Chondrocyte (in vitro differentiated cells): Measurements from ENCODE around the gene ANXA5. TPM values are rescaled to one million over a fixed set of nuclear protein-coding genes. Genes with fewer than 3 reads are reported as not detected.

Experiments
- DNase-seq: peaks from one replicate; pipeline ENCODE4 v3.0.0; 2021; ENCODE audit warnings: mixed read lengths, low spot score
- H3K27ac Mint-ChIP-seq: one replicate; pipeline ENCODE4 v1.8.0; 2021; ENCODE audit warnings: mild to moderate bottlenecking, moderate library complexity, mixed read lengths; ENCODE audit not compliant: unreplicated experiment
- H3K27me3 Mint-ChIP-seq: 2 replicates; pipeline ENCODE4 v1.8.0; 2021; ENCODE audit warnings: low read depth, mixed read lengths
- H3K36me3 Mint-ChIP-seq: 2 replicates; pipeline ENCODE4 v1.8.0; 2021; ENCODE audit warnings: low read depth, mixed read lengths
- H3K4me1 Mint-ChIP-seq: 2 replicates; pipeline ENCODE4 v1.8.0; 2021; ENCODE audit warnings: low read depth, mild to moderate bottlenecking, mixed read lengths
- H3K4me3 Mint-ChIP-seq: one replicate; pipeline ENCODE4 v1.8.0; 2021; ENCODE audit warnings: mild to moderate bottlenecking, moderate library complexity, mixed read lengths; ENCODE audit not compliant: unreplicated experiment
- H3K9me3 Mint-ChIP-seq: 2 replicates; pipeline ENCODE4 v1.8.0; 2021; ENCODE audit warnings: low read depth, mixed read lengths
- total RNA-seq: library from RNA; stranded (reverse); gene quantifications from 3 replicates; pipeline ENCODE4 v1.2.1, GENCODE V29; 2021
- TF ChIP-seq, protein P1 (sequence below): fragments of 200-600 bp; sonication (generic); IDR thresholded peaks from 2 replicates; pipeline ENCODE4 v1.5.0; 2021; ENCODE audit warnings: antibody characterized with exemption, mild to moderate bottlenecking, moderate library complexity

ANXA5 gene
- total RNA-seq, 1 donor from 2014 or later = 585 TPM

DNA sequence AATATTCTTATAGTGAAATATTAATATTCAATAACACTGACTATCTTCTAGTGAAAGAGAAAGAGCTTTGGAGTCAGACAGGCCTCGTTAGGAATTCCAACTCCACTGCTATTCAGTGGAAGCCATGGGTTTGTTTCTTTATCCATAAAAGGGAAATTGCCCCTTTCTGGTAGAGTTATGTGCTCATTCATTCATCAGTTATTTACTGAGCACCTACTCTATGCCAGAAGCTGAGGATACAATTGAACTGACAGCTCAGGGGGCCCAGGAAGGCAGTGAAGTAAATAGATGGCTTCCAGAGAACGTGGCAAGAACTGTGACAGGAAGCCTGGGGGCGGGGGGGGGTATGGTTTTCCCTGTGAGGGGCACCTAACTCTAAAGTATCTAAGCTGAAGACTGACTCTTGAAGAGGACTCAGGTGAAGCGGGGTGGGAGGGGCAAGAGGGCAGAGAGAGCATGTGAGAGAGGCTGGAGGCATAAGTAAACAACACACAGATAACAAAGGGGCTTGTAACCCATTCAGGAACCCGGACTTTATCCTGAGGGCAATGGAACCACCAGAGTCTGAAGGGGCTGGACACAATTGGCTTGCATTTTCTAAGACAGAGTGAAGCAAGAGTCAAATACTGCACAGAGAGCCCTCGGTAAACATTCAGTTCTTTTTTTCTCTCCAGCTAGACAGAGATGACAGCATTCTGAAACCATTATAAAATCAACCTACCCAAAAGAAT lies 20.3 kb downstream of the ANXA5 start:
- Mint-ChIP-seq H3K27ac (peak overlapping the region; percentile 33), H3K4me1 (peaks cover 25% of the 10 kb centered on the region)
- TF ChIP-seq, protein P1, sequence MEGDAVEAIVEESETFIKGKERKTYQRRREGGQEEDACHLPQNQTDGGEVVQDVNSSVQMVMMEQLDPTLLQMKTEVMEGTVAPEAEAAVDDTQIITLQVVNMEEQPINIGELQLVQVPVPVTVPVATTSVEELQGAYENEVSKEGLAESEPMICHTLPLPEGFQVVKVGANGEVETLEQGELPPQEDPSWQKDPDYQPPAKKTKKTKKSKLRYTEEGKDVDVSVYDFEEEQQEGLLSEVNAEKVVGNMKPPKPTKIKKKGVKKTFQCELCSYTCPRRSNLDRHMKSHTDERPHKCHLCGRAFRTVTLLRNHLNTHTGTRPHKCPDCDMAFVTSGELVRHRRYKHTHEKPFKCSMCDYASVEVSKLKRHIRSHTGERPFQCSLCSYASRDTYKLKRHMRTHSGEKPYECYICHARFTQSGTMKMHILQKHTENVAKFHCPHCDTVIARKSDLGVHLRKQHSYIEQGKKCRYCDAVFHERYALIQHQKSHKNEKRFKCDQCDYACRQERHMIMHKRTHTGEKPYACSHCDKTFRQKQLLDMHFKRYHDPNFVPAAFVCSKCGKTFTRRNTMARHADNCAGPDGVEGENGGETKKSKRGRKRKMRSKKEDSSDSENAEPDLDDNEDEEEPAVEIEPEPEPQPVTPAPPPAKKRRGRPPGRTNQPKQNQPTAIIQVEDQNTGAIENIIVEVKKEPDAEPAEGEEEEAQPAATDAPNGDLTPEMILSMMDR = no peak

DNA sequence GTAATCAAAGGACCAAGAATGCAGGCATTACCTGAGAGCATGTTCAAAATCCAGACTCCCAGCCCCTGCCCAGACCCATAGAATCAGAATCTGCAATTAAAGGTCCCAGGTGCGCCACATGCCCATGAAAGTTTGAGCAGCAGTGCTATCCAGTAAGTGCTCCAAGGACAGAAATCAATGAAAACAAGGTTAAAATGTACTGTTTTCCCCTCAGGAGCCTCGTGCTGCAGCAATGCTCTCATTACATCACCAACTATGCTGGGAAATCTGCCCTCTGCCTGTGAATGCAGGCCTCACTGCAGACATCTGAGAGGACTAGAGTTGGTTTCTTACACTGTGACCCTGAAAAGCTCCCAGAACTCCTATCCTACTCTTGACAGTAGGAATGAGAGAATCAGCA lies 21.1 kb downstream of the ANXA5 start:
- DNase-seq = no peak
- Mint-ChIP-seq H3K4me1 (peaks cover 29% of the 10 kb centered on the region), H3K27ac (peak overlapping the region; percentile 14), H3K27me3 (no peaks in the 10 kb centered on the region), H3K4me3 (no peak overlapping the region), H3K9me3 (no peaks in the 10 kb centered on the region), H3K36me3 (peaks cover 46% of the 10 kb centered on the region)
- TF ChIP-seq, protein P1 = peak; percentile 58

More for the DNA sequence above, 20.3 kb downstream of the ANXA5 start:
- no peak for DNase-seq
- H3K27me3 Mint-ChIP-seq = no peaks in the 10 kb centered on the region
- H3K4me3 Mint-ChIP-seq = no peak overlapping the region
- no peaks in the 10 kb centered on the region for H3K9me3 Mint-ChIP-seq
- peaks cover 46% of the 10 kb centered on the region for H3K36me3 Mint-ChIP-seq

DNA sequence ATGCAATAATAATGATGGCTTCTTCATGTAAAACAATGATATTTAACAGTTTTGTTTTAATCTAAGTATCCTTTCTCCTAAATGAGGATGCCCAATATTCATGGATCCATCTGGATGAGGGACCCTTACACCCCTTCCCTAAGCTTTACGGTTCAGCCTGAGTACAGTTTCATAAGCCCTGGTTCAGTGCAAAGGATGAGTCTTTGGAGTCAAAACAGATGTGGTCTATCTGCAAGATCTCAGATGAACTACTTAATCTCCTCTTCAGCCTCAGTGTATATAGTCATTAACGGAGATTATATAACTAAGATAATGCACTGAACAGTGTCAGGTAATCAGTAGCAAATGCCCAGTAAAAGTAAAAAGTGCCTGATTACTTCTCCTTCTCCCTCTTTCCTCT lies 22.1 kb downstream of the ANXA5 start:
- no peak for DNase-seq
- H3K4me1 Mint-ChIP-seq = peaks cover 39% of the 10 kb centered on the region
- TF ChIP-seq, protein P1 = no peak

DNA sequence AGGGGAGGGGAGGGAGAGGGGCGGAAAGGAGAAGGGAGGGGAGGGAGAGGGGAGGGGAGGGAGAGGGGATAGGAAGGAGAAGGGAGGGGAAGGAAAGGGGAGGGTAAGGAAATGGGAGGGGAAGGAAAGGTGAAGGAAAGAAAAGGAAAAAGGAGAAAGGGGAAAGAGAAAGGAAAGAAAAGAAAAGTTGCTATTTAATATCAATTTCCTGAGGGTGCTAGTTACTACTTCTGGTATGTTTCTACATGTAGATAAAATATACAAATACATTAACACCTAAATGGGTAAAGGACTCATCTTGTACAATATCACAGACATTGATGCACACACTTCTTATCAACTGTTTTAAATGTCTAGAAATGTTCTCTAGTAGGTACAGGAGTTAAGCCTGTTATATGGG lies 22.6 kb downstream of the ANXA5 start:
- Mint-ChIP-seq H3K4me3 (no peak overlapping the region), H3K36me3 (peaks cover 38% of the 10 kb centered on the region), H3K9me3 (no peaks in the 10 kb centered on the region), H3K27ac (peak overlapping the region; percentile 6), H3K27me3 (no peaks in the 10 kb centered on the region), H3K4me1 (peaks cover 41% of the 10 kb centered on the region)
- DNase-seq = no peak
- TF ChIP-seq, protein P1 = no peak

More for the DNA sequence above, 22.1 kb downstream of the ANXA5 start:
- no peak overlapping the region for H3K4me3 Mint-ChIP-seq
- H3K27ac Mint-ChIP-seq = no peak overlapping the region
- H3K27me3 Mint-ChIP-seq = no peaks in the 10 kb centered on the region
- H3K9me3 Mint-ChIP-seq = no peaks in the 10 kb centered on the region
- H3K36me3 Mint-ChIP-seq = peaks cover 37% of the 10 kb centered on the region

DNA sequence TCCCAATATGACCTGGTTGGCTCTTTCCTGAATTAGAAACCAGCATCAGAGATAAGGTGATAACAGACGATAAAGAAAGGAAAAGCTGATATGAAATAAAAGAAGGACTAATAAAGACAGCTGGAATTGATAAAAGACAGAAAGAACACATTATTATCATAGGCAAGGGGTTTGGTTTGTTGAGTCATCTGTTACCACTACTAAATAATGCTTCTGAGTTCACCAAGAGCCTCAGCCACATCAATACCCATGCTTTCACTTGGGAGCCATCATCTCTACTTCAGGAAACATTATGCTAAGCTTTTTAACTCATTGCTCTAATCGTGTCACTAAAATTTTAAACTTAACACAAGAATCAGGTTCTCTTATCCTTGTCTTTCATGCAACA lies 27.6 kb downstream of the ANXA5 start:
- H3K27ac Mint-ChIP-seq = peak overlapping the region; percentile 85
- no peaks in the 10 kb centered on the region for H3K9me3 Mint-ChIP-seq
- H3K27me3 Mint-ChIP-seq = no peaks in the 10 kb centered on the region
- TF ChIP-seq, protein P1 = no peak
- DNase-seq = no peak
- peaks cover 40% of the 10 kb centered on the region for H3K4me1 Mint-ChIP-seq
- no peak overlapping the region for H3K4me3 Mint-ChIP-seq
- H3K36me3 Mint-ChIP-seq = peaks cover 48% of the 10 kb centered on the region
